GM18873 (cell line): Measurements from ENCODE around the gene HSPD1.
"Not testable (repeated sequence)": the region's sequence is repeated elsewhere in the genome, so short reads cannot be mapped to it uniquely, and the experiment has no call there.

ENCODE experiments used
- ATAC-seq: cut with Tn5 transposase; IDR thresholded peaks from one replicate; pipeline ENCODE4 v1.9.1; 2021; ENCODE audit warnings: mild to moderate bottlenecking, moderate library complexity, moderate number of reproducible peaks; ENCODE audit not compliant: unreplicated experiment, low FRiP score

HSPD1 gene

DNA sequence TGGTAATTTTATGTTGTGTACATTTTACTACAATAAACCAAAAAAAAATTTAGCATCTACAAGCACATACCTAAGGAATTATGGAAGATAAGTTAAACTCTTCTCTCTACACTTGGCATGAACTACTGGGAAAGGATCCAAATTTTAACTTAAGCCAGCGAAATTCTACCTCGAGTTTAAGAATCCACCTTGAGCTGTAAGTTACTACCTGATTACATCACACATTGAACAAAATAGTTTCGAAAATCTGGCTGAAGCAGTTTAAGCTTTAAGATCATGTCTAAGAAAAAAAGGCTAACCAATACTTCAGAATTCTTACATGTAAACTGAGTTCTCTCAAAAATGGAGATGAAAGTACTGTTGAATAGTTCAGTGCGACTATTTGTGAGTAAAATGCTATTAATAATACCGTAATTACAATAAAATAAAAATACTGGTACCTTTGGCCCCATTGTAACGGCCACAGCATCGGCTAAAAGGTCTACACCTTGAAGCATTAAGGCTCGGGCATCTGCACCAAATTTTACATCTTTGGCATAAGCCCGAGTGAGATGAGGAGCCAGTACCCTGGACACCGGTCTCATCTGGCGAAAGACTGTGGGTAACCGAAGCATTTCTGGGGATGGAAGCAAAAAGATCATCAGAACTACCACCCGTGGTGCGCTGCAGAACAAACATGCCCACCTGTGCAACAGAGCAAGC, 1.3 kb downstream of the HSPD1 start:
- no peak for ATAC-seq

DNA sequence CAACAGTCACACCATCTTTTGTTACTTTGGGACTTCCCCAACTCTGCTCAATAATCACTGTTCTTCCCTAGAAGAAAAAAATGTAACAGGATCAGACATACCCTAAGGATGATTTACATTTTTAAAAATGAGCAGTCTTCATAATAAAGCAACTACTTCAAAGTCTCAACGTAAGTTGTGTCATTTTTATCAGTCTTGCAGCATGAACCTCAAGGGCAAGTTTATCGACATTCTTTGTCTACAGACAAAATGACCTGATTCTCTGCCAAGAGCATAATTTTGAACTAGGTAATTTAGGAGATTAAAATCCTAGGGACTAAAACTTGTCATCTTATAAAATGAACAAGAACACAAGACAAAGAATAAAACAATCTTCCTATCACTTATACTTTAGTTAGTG, 2.3 kb downstream of the HSPD1 start:
- no peak for ATAC-seq

DNA sequence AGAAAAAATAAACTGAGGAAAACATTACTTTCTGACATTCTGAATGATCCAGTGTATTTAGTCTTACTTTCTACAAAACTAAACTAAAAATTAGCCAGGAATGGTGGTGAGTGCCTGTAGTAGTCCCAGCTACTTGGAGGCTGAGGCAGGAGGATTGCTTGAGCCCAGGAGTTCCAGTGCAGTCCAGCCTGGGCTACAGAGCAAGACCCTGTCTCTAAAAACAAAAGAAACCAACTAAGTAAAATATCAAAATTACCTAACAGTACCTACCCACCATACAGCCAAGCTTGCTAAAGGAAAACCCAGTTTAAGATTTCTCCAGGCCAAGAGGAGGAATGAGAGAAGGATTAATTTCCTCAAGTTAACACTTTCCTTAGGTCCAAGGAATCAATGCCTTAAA, 2.9 kb downstream of the HSPD1 start:
- no peak for ATAC-seq

DNA sequence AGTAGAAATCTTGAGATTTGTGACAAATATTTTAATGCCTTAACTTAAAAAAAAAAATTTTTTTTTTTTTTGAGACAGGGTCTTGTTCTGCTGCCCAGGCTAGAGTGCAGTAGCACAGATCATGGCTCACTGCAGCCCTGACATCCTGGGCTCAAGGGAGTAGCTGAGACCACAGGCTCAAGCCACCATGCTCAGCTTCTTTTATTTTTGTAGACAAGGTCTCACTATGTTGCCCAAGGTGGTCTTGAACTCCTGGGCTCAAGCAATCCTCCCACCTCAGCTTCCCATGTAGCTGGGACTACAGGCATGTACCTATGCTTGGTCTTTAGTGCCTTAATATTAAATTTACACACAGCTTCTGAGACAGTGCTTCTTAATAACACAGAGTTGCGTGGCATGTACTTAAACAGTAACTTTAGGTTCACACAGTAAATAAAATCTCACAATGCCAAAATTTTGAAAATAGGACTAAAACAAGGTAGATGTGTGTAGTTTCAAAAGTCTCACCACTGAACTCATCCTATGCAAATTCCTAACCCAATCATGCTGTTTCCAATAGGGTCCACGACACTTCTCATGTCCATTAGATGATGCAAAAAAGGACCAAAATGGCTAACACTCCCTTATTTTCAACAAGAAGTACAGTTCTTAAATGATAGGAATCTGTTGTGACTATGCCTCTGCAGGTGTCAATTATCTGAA, 4.1 kb downstream of the HSPD1 start:
- ATAC-seq, result no peak

DNA sequence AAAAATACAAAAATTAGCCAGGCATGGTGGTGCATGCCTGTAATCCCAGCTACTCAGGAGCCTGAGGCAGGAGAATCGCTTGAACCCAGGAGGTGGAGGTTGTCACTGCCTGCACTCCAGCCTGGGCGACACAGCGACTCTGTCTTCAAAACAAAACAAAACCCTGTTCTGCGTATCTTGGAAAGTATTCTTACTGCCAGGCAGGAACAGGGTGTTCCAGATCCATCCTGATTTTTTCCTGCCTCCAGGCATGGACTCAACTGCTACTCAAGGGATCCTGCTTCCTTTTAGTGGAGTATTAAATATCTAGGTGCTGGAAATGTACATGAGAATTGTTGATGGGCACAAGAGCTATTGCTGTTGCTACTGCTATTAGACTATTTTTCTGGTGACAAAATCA, 12.3 kb downstream of the HSPD1 start:
- ATAC-seq, result no peak

DNA sequence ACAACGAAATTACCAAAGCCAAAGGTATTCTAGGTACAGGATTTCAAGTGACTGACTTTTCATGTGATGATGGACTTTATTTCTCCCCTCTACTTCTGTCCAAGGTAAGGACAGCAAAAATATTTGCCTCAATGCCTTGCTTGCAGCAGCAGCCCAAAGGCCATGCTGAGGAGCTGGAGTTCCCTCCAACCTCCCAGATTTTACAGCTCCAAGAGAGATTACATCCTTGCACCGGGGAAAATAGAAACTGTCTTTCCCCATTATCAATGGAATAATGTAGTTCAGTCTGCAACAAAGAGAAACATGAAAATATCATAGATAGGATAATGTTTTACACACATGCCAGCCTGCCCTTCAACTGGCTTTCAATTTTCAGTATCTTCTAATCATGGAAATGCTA, 13.5 kb downstream of the HSPD1 start:
- no peak for ATAC-seq

DNA sequence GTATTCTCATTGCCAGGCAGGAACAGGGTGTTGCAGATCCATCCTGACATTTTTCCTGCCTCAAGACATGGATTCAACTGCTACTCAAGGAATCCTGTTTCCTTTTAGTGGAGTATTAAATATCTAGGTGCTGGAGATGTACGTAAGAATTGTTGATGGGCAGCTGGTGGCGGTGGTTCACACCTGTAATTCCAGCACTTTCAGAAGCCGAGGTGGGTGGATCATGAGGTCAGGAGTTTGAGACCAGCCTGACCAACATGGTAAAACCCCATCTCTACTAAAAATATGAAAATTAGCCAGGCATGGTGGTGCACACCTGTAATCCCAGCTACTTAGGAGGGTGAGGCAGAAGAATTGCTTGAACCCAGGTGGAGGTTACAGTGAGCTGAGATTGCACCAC, 15.4 kb downstream of the HSPD1 start:
- ATAC-seq, result not testable (repeated sequence)

DNA sequence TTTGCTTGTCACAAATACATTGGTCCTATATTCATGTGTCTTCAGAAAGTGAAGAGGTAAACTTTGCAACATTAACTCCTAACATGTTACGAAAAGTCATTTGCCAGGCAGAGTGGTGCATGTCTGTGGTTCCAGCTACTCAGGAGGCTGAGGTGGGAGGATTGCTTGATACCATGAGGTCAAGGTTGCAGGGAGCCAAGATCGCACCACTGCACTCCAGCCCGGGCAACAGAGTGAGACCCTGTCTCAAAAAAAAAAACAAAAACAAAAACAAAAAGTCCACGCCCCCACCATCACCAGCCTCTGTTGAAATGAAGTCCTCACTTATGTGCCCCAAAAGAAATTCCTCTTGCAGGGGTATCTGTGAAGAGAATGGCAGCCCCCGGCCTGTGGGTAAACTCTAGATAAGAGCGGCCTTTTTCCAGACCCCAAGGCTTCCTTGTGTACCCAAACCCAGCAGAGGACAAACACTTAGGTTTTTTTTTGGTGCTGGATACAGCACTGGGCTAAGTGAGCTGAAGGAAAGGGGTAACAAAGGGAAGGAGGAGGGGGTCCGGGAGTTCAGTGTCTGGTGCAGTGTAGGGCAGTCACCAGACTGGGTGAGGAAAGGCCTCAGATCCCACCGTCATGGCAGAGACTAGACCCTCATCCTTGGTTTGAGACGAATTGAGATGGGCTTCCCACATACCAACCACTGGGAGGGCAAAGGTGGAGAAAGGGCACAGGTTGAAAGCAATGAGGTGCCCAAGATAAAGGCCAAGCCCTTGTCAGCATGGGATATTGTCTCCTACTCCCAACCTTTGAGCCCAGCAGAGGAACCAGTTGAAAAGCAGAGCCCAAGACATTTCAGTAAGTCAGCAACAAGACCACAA, 19.2 kb downstream of the HSPD1 start:
- ATAC-seq, result no peak

DNA sequence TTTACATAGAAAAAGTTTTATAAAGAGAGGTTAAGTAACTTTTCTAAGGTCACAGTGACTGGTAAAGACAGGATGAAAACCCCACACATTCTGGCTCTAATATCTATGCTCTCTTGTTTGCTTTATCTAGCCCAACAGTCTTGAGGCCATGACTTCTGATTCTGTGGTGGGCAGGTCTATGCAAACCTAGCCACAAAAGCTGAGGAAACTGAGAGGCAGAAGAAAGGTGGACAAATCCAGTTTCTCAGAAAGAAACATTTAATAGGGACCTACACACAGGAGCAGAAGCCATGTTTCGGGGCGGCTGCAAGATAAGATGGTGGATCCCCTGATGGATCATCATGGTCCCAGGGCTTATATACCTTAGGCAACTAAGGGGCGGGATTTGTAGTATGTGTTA, 21.8 kb downstream of the HSPD1 start:
- no peak for ATAC-seq

DNA sequence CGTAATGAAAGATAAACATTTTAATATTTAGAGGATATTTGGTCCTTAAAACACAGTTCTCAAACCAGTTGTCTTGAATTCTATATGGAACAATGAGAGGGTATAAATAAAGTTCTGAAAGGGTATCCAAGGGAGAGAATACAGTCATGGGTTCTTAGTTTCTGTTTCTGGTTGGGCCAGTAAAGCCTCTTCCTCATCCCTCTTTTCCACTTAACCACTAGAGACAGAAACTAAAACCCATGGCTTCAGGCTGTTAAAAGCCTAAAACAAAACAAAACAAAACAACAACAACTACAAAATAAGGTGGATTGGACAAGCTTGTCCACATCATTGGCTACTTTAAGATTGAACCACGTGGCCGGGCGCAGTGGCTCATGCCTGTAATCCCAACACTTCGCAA, 27.5 kb downstream of the HSPD1 start:
- ATAC-seq, result no peak

DNA sequence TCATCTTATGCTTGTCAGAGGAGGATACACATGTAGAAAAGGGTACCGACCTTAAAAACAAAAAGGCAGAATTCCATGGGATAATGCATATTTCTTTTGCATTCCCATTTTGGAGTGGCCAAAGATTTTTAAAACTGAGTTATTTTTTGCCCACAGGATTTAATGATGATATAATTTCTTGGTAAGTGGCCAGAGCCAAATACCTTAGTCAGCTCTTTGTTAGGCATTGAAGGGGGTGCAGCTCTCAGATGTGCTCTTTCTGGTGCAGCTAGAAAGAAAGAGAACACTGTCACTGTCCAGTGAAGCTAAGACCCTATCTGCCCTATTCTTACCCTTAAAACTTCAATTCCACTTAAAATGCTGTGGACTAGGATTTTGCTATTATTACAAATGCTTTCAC, 35.5 kb downstream of the HSPD1 start:
- ATAC-seq, result no peak

DNA sequence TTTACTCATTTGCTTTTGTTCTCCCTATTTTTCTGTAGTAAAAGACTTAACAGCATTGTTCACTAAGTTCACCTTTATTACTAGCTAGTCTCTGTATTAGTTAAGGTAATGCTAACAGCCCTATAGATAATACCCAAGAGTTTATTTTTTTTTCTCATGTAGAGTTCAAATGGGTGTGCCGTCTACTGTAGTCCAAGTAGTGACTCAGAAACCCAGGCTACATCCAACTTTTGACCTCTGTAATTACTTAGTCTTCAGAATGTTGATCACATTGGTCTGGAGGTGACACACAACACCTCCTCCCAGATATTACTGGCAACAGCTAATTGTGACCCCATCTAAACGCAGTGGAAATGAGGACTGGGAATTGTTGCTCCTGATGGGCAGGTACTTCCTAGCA, 38.6 kb downstream of the HSPD1 start:
- no peak for ATAC-seq

DNA sequence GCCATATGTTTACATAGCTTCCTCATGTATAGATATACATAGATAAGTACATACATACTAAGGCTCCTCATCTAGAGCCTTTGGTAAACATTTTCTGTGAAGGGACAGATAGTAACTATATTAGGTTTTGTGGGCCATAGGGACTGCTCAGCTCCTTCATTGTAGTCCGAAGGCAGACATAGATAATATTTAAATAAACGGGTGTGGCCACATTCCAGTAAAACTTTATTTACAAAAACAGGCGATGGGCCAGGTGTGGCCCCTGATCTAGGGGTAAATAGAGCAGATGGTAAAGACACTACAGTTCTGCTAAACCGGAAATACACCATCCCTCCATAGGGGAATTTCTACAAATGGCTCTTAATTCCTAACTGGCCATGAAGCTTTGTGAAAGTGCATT, 39.0 kb downstream of the HSPD1 start:
- ATAC-seq, result no peak

DNA sequence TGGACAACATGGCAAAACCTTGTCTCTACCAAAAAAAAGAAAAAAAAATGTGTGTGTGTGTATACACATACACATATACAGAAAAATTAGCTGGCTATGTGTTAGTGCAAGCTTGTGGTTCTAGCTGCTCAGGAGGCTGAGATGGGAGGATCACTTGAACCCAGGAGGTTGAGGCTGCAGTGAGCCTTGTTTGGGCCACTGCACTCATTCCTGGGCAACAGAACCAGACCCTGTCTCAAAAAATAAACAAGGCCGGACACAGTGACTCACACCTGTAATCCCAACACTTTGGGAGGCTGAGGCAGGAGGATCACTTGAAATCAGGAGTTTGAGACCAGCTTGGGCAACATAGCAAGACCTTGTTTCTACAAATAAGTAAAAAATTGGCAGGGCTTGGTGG, 44.2 kb downstream of the HSPD1 start:
- ATAC-seq, result no peak

DNA sequence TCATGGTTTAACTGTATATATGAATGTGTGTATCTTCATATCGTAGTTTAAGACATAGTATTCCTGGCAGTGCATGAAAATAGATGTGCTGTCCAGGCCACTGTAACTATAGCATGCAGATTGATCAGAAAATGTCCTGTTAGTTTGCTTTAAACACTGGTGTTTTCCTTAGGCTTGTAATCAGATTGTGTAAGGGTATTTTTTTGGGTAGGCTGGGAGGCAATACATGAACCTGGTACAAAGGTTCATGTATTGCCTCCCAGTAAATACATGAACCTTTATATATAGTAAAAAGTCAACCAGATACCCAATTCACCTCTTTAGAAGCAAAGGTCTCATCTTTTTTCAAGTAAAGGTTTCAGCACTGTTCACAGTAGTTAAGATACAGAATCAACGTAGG, 44.7 kb downstream of the HSPD1 start:
- no peak for ATAC-seq

DNA sequence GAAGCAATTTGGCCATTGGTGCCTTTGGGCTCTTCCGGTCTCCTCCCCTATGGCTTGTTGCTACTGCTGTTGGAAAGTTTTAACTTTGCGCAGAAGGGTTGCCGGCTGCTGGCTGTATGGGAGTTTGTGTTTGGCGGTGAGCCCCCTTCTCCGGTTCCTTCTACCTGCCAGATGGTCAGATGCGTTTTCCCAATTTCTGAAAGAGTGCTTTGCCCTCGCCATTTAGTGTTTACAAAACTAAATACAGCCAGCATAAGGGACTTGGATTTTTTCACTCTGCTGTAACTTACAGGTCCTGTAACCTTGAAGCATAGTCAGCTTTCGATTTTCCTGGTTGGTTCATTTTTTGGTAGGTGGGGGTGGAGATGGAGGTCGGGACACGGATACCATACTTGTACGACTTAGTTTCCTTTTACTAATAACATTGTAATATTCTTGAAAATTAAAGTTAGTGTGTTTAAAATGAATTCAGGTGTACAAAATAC, 45.7 kb downstream of the HSPD1 start:
- peak; percentile 12 for ATAC-seq

DNA sequence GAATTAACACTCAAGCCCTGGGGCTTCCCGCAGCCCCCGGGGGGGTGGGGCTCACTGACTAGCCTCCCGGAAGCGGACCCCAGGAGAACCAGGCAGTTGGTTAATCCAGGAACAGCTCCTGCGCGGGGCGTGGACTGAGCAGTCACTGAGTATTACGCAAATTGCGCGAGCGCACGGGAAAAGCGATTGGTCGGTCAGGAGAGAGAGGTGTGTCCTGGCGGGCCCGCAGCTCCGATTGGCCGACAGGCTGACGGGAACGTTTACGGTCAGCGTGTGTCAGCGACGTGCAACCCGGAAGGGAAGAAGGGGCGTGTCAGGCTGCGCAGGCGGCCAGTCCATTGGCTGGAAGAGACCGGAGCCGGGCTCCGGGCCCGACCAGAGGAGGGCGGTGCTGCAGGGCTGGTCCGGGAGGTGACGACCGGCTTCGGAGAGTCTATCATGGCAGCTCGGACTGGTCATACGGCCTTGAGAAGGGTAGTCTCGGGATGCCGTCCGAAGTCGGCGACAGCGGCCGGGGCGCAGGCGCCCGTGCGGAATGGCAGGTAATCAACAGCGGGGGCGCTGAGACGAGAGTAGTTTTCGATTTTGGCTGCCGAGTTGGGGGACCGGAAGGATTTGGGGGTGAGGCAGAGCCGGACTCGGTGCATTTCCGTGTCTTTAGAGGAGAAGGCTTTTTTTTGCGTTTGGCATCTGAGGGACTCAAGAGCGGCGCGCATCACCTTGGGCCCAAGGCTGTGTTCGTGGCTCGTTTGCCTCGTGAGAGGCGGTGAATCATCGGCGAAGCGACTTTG, 46.3 kb downstream of the HSPD1 start, which contains the start of gene COQ10B:
COQ10B (plus strand) TSS at position 430 of the 791 bp plus-strand sequence; CDS start at position 439, 9 bp downstream.
- ATAC-seq, result peak; percentile 97

DNA sequence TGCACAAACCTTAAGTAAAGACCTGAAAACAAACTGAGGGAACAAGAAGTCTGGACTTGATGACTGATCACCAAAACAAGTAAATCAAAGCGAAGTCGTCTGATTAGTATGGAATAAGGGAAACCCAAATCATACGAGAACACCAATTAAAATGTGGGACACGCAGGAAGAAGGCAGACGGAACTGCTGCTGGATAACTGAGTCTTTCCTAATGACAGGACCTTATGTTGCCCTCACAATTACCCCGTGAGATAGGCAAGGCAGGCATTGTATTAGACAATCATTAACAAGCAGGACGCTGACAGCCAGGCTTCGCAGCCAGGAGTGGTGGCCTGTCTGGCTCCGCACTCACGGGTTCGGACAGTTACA, 46.9 kb downstream of the HSPD1 start:
- no peak for ATAC-seq

DNA sequence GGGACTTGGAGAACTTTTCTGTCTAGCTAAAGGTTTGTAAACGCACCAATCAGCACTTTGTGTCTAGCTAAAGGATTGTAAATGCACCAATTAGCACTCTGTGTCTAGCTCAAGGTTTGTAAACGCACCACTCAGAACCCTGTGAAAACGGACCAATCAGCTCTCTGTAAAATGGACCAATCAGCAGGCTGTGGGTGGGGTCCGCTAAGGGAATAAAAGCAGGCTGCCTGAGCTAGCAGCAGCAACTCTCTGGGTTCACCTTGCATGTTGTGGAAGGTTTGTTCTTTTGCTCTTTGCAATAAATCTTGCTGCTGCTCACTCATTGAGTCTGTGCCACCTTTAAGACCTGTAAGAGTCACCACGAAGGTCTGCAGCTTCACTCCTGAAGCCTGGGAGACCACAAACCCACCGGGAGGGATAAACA, 48.7 kb downstream of the HSPD1 start:
- not testable (repeated sequence) for ATAC-seq

DNA sequence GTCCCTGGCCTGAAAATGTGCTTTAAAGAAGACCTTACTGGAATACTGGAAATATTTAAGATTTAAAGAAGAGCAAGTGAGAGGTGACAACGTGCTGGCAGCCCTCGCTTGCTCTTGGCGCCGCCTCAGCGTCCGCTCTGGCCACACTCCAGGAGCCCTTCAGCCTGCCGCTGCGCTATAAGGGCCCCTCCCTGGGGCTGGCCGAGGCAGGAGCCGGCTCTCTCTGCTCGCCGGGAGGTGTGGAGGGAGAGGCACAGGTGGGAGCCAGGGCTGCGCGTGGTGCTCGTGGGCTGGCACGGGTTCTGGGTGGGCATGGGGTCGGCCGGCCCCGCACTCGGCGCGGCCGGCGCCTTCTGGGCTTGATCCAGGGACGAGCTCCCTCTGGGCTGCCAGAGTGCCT, 49.2 kb downstream of the HSPD1 start:
- ATAC-seq, result no peak
